Medulla oblongata (tissue), 1 donor: ENCODE measurements around the gene TIPIN.
"Not testable (repeated sequence)": the region's sequence is repeated elsewhere in the genome, so short reads cannot be mapped to it uniquely, and the experiment has no call there.

Source experiments
- DNase-seq: peaks from one replicate; pipeline ENCODE4 v3.0.0-alpha.2; 2015; ENCODE audit errors: extremely low spot score

TIPIN gene, protein sequence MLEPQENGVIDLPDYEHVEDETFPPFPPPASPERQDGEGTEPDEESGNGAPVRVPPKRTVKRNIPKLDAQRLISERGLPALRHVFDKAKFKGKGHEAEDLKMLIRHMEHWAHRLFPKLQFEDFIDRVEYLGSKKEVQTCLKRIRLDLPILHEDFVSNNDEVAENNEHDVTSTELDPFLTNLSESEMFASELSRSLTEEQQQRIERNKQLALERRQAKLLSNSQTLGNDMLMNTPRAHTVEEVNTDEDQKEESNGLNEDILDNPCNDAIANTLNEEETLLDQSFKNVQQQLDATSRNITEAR

GRCh38 chr15:66356359-66357236 is at the start of gene TIPIN:
TIPIN (minus strand) TSS chr15:66356685; CDS start chr15:66352947, 3,738 bp downstream.
- DNase-seq, result peak; percentile 92

DNA sequence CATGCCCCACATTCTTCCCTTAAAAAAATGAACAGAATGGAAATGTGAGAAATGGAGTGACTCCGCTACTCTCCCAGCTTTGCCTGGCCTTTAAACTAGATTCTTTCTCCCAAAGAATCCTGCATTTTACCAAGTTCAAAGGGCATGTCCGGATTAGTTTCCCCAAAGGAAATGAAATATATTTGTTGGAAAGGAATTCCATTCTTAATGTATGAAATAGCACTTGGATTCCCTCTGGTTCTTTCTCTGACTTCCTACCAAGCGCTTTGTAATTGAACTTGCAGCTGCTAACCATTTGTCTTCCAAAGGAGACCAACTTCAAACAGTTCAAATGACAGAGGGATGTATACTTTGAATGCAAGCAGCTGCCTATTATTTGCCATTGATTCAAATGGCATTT is 49.1 kb upstream of the TIPIN start:
- DNase-seq, result no peak

DNA sequence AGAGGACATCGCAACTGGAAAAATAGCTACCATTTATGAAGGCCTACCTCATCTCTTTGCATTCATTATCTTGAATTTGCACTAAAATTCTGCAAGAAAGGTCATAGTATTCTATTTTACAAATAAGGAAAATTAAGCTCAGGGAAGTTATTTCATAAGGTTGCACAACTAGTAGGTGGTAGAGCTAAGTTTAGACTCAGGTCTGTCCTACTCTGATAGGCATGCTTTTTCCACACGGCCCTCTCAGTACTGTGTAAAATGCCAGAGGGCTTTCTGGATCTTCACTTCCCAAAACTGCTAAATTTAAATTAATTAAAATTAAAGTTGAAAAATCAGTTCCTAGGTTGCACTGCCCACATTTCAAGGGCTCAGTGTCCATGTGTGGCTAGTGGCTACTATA is 48.5 kb upstream of the TIPIN start:
- no peak for DNase-seq

DNA sequence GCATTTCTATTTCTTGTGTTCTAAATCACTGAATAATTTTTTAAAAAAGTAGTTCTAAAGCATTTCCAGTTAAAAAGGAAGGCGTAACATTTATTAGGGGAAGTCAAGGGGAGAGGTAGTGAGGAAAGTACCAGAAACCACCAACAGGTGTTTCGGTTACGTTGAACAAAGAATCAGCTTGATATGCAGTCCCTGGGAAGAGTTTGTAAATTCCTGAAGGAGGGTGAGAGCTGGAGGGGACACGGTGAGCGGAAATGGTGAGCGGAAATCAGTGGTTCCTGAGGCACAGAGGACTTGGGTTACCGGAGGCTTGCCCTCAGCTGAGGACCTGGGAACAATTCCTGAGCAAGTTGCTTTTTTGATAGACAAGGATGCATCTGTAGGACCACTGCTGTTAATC is 48.0 kb upstream of the TIPIN start:
- DNase-seq, result no peak

DNA sequence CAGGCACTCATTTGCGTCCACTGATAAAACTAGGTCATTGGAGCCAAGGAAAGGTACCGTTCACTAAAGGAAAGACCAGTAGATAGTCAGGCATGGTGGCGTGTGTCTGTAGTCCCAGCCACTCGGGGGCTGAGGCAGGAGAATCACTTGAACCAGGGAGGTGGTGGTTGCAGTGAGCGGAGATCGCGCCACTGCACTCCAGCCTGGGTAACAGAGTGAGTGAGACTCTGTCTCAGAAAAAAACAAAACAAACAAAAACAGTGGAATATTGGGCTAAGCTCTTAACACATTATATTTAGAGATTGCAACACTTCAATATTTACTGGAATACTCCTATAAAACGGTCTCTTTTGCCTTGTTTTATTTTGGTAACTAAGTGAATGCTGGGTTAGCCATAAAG is 47.6 kb upstream of the TIPIN start:
- DNase-seq, result no peak

GRCh38 chr15:66403323-66403722 is 46.8 kb upstream of the TIPIN start:
- DNase-seq, result no peak

DNA sequence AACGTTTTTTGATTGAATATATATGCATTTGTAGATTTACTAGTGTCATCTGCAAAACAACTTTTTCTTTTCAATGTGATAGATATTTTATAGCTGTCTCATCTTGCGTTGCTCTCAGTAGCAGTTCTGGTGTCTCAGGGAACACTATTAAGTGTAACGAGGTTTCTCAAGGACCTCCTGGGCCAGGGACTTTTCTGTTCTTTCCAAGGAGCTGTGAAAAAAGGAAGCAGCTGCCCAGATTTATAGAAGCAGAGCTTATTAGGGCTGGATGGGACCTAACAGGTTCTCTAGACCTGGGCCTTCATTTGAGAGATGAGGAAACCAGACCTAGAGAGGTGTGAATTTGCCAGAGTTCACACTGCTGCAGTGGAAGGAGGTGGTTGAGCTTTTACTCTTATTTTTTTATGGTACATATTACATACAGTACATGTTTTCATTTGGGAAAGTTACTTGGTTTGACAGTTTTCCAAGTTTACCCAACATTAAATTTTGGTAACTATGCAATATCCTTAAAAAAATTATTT is 46.3 kb upstream of the TIPIN start:
- DNase-seq, result no peak

GRCh38 chr15:66401130-66402021 is 44.9 kb upstream of the TIPIN start:
- no peak for DNase-seq

DNA sequence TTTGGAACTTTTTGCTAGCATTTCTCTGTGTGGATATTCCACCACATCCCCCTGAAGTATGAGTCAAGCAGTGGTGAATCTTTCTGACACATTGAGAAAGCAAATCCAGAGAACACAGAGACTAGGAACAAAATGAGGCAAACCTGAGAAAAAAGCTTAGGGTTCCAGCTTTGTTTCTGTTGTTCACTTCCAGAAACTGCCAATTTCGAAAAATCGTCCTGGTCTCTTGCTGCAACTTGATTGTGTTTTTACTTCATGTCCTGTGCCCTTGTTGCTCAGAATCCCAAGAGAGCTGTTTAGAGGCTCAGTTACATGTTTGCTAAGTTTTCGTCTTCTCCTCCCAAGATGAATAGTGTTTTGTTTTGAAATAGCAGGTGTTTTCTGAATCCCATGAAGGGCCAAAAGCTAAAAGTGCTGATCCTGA is 43.9 kb upstream of the TIPIN start:
- DNase-seq, result no peak

GRCh38 chr15:66399276-66399675 is 42.8 kb upstream of the TIPIN start:
- no peak for DNase-seq

DNA sequence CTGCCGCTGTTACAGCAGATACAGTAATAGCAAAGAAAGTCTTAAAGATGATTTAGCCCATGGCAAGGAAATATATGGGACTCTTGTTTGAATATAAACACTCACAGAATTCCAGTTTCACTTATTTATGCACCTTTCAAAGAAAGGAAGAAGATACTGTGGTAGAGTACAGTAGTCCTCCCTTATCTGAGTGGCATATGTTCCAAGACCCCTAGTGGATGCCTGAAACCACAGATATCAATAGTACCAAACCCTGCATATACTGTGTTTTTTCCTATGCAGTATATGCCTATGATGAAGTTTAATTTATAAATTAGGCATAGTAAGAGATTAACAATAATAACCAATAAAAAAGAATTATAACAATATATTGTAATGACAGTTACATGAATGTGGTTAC is 38.4 kb upstream of the TIPIN start:
- DNase-seq, result no peak

- no peak for DNase-seq
These were observed 38.0 kb upstream of the TIPIN start for GRCh38 chr15:66394472-66394871.

DNA sequence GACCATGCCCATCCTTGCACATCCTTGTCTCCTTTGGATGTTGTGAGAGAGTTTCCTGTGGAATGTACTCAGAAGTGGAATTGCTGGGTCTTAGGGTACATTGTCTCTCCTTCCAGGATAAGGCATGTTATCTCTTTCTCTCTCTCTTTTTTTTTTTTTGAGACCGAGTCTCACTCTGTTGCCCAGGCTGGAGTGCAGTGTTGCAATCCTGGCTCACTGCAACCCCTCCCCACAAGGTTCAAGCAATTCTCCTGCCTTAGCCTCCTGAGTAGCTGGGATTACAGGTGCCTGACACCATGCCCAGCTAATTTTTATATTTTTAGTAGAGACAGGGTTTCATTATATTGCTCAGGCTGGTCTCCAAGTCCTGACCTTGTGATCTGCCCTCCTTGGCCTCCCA is 36.6 kb upstream of the TIPIN start:
- not testable (repeated sequence) for DNase-seq

GRCh38 chr15:66390678-66391077 is 34.2 kb upstream of the TIPIN start:
- DNase-seq, result peak; percentile 64

GRCh38 chr15:66389859-66390381 is 33.4 kb upstream of the TIPIN start:
- no peak for DNase-seq

- no peak for DNase-seq
These were observed 32.8 kb upstream of the TIPIN start for GRCh38 chr15:66389098-66389858.

DNA sequence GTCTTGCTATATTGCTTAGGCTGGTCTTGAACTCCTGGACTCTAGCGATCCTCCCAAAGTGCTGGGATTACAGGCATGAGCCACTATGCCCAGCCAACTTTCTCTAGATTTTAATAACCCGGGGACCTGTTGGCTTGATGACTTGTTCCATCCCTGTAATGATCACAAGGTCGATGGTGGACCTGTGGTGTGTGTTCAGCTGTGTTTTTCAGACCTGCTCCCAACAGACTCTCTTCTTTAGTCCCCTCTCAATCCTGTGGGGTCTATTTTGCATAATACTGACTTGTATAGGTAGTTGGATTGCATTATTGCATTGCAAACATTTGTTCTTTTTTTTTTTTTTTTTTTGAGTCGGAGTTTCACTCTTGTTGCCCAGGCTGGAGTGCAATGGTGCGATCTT is 32.1 kb upstream of the TIPIN start:
- no peak for DNase-seq

- DNase-seq, result no peak
These were observed 31.5 kb upstream of the TIPIN start for GRCh38 chr15:66388043-66388363.

DNA sequence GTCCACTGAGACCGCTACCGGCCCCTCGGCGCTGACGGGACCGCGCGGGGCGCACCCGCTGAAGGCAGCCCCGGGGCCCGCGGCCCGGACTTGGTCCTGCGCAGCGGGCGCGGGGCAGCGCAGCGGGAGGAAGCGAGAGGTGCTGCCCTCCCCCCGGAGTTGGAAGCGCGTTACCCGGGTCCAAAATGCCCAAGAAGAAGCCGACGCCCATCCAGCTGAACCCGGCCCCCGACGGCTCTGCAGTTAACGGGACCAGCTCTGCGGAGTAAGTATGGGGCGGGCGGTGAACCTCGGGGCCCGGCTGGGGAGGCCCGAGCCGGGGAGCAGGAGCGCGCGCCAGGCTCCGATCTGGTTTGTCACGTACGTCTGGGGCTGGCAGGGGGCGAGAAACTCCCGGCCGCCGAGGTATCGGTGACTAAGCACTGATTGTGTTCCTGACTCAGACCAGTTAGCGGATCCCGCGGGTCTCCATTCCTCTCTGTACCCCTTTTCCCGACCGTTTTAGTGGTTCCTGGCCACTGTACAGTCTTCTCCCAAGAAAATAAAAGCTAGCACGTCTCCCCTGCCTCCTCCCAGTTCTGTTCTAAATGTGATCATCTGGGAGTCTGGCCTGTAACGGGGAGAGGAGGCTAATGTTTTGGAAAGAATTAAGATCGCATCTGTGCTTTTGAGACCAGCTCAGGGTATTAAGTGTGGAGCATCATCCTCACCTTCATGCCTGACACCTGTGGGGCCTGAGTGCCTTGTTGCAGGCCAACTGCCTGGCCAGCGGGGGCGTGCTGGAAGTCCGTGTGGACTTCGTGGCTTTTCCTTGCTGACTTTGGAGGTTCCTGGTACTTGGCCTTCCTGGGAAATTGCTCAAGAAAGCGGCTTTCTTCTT is 30.9 kb upstream of the TIPIN start:
- DNase-seq, result peak; percentile 32
